ENCODE data around the gene DIAPH2. TPM values are rescaled to one million over a fixed set of nuclear protein-coding genes. Genes with fewer than 3 reads are reported as not detected.

The DIAPH2 gene
- total and polyA plus RNA-seq, 12 donors: 1.8 to 13.6 (median 10.1) TPM

- Histone ChIP-seq H3K27me3 (peaks cover 0 to 14% (median 0%) of the 10 kb centered on the region in 7 donors), H3K4me1 (no peaks in the 10 kb centered on the region), H3K36me3 (no peaks in the 10 kb centered on the region), H3K4me3 (no peak overlapping the region), H3K27ac (no peak overlapping the region), H3K9me3 (no peaks in the 10 kb centered on the region)
- intact Hi-C loops (cut with DNase I): no loop called here
- no peak for DNase-seq
- 72 to 79% methylated on average over 3 of the region's 3 CpGs for WGBS, 2 donors
- no peak for ATAC-seq
- no peak for TF ChIP-seq CTCF (IDR thresholded peaks at IDR 0.05)
Measured at GRCh38 chrX:97126020-97126419, 441.4 kb downstream of the DIAPH2 start.

- Histone ChIP-seq H3K9me3 (no peaks in the 10 kb centered on the region), H3K27me3 (peaks cover 0 to 12% (median 0%) of the 10 kb centered on the region in 7 donors), H3K4me1 (no peaks in the 10 kb centered on the region), H3K4me3 (no peak overlapping the region), H3K36me3 (no peaks in the 10 kb centered on the region), H3K27ac (no peak overlapping the region)
- WGBS, 2 donors: 59 to 71% methylated on average over 6 of the region's 6 CpGs
- DNase-seq: no peak
- TF ChIP-seq CTCF (IDR thresholded peaks at IDR 0.05): no peak
- ATAC-seq: no peak
- intact Hi-C loops (cut with DNase I): no loop called here
Measured at GRCh38 chrX:97132664-97133415, 448.2 kb downstream of the DIAPH2 start.

- ATAC-seq (no peak), DNase-seq (no peak)
- TF ChIP-seq CTCF (IDR thresholded peaks at IDR 0.05): no peak
- Histone ChIP-seq H3K9me3 (no peaks in the 10 kb centered on the region), H3K27ac (no peak overlapping the region), H3K27me3 (peaks cover 0 to 5% (median 0%) of the 10 kb centered on the region in 7 donors), H3K36me3 (no peaks in the 10 kb centered on the region), H3K4me1 (no peaks in the 10 kb centered on the region), H3K4me3 (no peak overlapping the region)
- 100% methylated on average over 1 of the region's 1 CpG for WGBS, 2 donors
- intact Hi-C loops (cut with DNase I): no loop called here
Measured at GRCh38 chrX:97145934-97146333, 461.3 kb downstream of the DIAPH2 start.

- H3K9me3 ChIP-seq: no peaks in the 10 kb centered on the region
- no peaks in the 10 kb centered on the region for H3K36me3 ChIP-seq
- peaks cover 0 to 7% (median 0%) of the 10 kb centered on the region in 7 donors for H3K27me3 ChIP-seq
- no peak for TF ChIP-seq CTCF (IDR thresholded peaks at IDR 0.05)
- ATAC-seq (no peak), DNase-seq (no peak)
- no peak overlapping the region for H3K27ac ChIP-seq
- intact Hi-C loops (cut with DNase I): no loop called here
- peaks cover 0 to 2% (median 0%) of the 10 kb centered on the region in 9 donors for H3K4me1 ChIP-seq
- H3K4me3 ChIP-seq: no peak overlapping the region
- WGBS, 2 donors: 45 to 75% methylated on average over 1 of the region's 1 CpG
Measured at GRCh38 chrX:97155816-97156215, 471.2 kb downstream of the DIAPH2 start.

All from heart right ventricle (tissue), 16 donors.